ENCODE measurements around the gene DLG2.
"Not testable (repeated sequence)": the region's sequence is repeated elsewhere in the genome, so short reads cannot be mapped to it uniquely, and the experiment has no call there.

Gene DLG2

GRCh38 chr11:83801799-83802198 lies 1825.3 kb downstream of the DLG2 start:
- DNase-seq, result no peak

- DNase-seq, result no peak
Observed at GRCh38 chr11:83793310-83793709, 1833.8 kb downstream of the DLG2 start.

GRCh38 chr11:83791557-83791956 lies 1835.6 kb downstream of the DLG2 start:
- no peak for DNase-seq

- DNase-seq, result no peak
Observed at GRCh38 chr11:83785942-83786341, 1841.2 kb downstream of the DLG2 start.

- no peak for DNase-seq
Observed at GRCh38 chr11:83784419-83784818, 1842.7 kb downstream of the DLG2 start.

- DNase-seq, result no peak
Observed at GRCh38 chr11:83782329-83782728, 1844.8 kb downstream of the DLG2 start.

- no peak for DNase-seq
Observed at GRCh38 chr11:83779876-83780275, 1847.3 kb downstream of the DLG2 start.

- no peak for DNase-seq
Observed at GRCh38 chr11:83778596-83778995, 1848.5 kb downstream of the DLG2 start.

- DNase-seq, result no peak
Observed at GRCh38 chr11:83773950-83774880, 1852.9 kb downstream of the DLG2 start.

GRCh38 chr11:83768489-83768888 lies 1858.7 kb downstream of the DLG2 start:
- DNase-seq, result no peak

GRCh38 chr11:83766932-83767331 lies 1860.2 kb downstream of the DLG2 start:
- DNase-seq, result no peak

- DNase-seq, result no peak
Observed at GRCh38 chr11:83764643-83765042, 1862.5 kb downstream of the DLG2 start.

GRCh38 chr11:83760932-83761331 lies 1866.2 kb downstream of the DLG2 start:
- DNase-seq, result no peak

GRCh38 chr11:83759148-83759547 lies 1868.0 kb downstream of the DLG2 start:
- DNase-seq, result no peak

GRCh38 chr11:83751041-83751440 lies 1876.1 kb downstream of the DLG2 start:
- DNase-seq, result no peak

GRCh38 chr11:83746921-83747585 lies 1880.1 kb downstream of the DLG2 start:
- no peak for DNase-seq

- no peak for DNase-seq
Observed at GRCh38 chr11:83744620-83745192, 1882.4 kb downstream of the DLG2 start.

GRCh38 chr11:83736684-83737083 lies 1890.5 kb downstream of the DLG2 start:
- DNase-seq, result no peak

- no peak for DNase-seq
Observed at GRCh38 chr11:83734120-83734519, 1893.0 kb downstream of the DLG2 start.

- DNase-seq, result not testable (repeated sequence)
Observed at GRCh38 chr11:83731288-83731687, 1895.9 kb downstream of the DLG2 start.

- DNase-seq, result no peak
Observed at GRCh38 chr11:83728281-83728680, 1898.9 kb downstream of the DLG2 start.

- no peak for DNase-seq
Observed at GRCh38 chr11:83727251-83727650, 1899.9 kb downstream of the DLG2 start.

- no peak for DNase-seq
Observed at GRCh38 chr11:83726316-83726715, 1900.8 kb downstream of the DLG2 start.

GRCh38 chr11:83725728-83726127 lies 1901.4 kb downstream of the DLG2 start:
- peak; percentile 66 for DNase-seq
